Left kidney (tissue), 8 donors: ENCODE results near the gene TMEM44. TPM values are rescaled to one million over a fixed set of nuclear protein-coding genes. Genes with fewer than 3 reads are reported as not detected.
A peak's percentile ranks its signal among the peaks of the same experiment; 100 is the strongest.

Experiments used
- DNase-seq: peaks from one replicate; pipeline ENCODE4 v3.0.0-alpha.2; 2013
- long read RNA-seq, 8 donors: transcript quantifications; one replicate each; lab custom pipeline, GENCODE V29; 2026
- polyA plus RNA-seq: library from polyadenylated mRNA; unstranded; fragments of 120-200 nt; gene quantifications from one replicate; pipeline ENCODE4 v1.2.1, GENCODE V29; 2013; ENCODE audit not compliant: insufficient read length

TMEM44 gene
- polyA plus RNA-seq = 22.6 TPM
- long read RNA-seq, donor 1, partial matches to known transcripts = 0 of 3 reads
- long read RNA-seq, donor 1, other reads (novel, unspliced or antisense) = 0 of 3 reads
- long read RNA-seq, donor 2, partial matches to known transcripts = 0 of 1 reads
- long read RNA-seq, donor 2, other reads (novel, unspliced or antisense) = 0 of 1 reads
- long read RNA-seq, donor 3, partial matches to known transcripts = 0 of 2 reads
- long read RNA-seq, donor 3, other reads (novel, unspliced or antisense) = 0 of 2 reads
- long read RNA-seq, donor 4 = 0 reads
- long read RNA-seq, donor 5, partial matches to known transcripts = 0 of 3 reads
- long read RNA-seq, donor 5, other reads (novel, unspliced or antisense) = 0 of 3 reads
- long read RNA-seq, donor 6, partial matches to known transcripts = 0 of 3 reads
- long read RNA-seq, donor 6, other reads (novel, unspliced or antisense) = 0 of 3 reads
- long read RNA-seq, donor 7, partial matches to known transcripts = 0 of 1 reads
- long read RNA-seq, donor 7, other reads (novel, unspliced or antisense) = 0 of 1 reads
- long read RNA-seq, donor 8, partial matches to known transcripts = 0 of 1 reads
- long read RNA-seq, donor 8, other reads (novel, unspliced or antisense) = 0 of 1 reads

DNA sequence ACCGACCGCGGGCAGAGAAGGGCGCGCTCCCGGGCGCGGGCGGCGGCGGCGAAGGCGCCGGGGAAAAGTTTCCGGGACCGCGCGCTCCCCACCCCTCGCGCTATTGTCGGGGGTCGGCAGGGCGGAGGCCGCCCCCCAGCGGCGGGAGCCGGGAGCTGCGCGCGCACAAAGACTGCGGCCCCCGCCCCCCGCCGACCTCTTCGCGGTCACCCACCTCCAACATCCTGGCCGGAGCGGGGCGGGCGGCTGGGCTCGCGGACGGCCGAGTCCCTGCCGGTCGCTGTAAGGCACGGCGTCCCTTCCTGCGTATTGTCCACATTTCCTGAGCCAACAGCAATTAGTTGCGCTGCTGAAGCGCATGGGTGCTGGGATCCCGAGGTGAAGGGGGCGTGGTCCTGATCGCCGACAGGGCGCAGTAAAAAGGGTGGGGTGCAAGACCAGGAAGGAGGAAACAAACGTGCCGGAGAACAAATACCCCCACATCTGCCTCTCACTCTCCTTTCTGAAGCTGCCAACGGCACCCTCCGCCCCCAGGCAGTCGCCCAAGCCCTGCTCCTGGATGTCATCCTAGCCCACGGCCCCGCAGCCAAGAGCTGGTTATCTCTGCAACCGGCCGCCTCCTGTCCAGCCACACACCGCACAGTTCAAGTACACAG lies at the start of gene TMEM44:
Gene TMEM44 (minus strand): TSS at position 71 of the 656 bp plus-strand sequence. CDS start 204 bp downstream, outside the sequence.
- DNase-seq = peak; percentile 69

DNA sequence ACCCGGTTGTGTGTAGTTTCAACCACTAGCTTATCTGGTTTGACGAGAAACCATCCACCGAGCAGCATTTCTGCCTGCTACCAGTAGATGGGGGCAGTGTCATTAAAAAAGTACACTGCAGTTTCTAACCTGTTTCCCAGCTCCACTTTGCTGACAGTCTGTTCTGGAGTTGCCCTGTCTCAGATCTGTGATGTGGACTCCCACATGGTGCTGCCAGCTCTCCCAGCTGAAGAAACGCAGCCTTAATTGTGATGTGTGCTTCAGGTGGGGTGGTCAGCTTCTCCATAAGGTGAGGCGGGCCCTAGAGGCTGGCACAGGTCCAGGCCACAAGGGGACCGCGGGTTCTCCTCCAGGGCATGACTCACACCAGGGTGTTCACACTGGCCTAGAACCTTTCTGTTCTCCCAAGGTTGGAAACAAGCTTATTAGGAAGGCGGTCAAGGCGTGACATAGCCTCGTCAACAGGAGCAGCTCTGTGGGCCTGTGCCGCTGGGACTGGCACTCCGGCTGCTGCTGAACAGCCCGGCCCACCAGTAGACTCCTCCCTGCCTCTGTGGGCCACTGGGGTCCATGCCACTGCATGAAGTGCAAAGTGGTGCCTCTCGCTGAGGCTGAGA lies 49.6 kb upstream of the TMEM44 start:
- DNase-seq = no peak

DNA sequence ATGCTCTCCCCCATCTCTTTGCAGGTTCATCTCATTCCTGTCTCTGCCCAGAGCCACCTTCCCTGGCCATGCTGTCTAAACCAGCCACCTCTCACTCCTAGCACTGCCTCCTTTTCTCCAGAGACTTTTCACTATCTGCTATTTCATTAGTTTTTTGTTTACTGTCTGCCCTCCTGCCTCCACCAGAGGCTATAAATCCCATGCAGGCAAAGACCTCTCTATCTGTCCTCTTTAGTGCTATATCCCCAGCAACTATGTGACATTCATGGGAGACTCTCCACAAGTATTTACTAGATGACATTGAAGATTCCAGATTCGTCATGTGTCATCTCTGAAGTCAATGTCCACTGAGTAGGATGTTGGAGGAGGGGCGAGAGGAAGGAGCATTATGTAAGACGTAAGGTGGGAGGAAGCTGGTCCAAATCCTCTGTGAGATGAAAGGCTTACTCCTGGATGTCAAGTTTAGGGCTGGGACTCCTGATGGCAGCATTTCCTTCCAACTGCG lies 49.0 kb upstream of the TMEM44 start:
- no peak for DNase-seq

GRCh38 chr3:194680888-194681615 lies 47.8 kb upstream of the TMEM44 start:
- DNase-seq = no peak

- no peak for DNase-seq
Measured at GRCh38 chr3:194676471-194676870, 43.3 kb upstream of the TMEM44 start.

DNA sequence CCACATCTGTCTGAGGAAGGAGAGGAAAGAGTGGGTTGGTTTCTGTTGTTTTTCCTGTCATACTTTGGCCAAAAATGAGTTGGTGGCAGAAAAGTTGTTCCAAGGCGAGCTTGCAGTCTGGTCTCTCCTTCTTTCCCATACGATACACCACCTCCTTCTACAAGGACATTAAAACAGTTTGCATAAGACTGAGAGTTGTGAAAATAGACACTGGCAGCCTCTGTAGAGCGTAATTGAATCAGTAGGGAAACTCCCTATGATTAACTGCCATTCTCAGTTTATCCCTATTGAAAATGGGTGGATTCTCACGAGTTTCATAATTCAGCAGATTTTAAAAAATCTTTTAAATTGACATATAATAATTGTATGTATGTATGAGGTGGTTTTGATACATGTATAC lies 42.5 kb upstream of the TMEM44 start:
- no peak for DNase-seq

DNA sequence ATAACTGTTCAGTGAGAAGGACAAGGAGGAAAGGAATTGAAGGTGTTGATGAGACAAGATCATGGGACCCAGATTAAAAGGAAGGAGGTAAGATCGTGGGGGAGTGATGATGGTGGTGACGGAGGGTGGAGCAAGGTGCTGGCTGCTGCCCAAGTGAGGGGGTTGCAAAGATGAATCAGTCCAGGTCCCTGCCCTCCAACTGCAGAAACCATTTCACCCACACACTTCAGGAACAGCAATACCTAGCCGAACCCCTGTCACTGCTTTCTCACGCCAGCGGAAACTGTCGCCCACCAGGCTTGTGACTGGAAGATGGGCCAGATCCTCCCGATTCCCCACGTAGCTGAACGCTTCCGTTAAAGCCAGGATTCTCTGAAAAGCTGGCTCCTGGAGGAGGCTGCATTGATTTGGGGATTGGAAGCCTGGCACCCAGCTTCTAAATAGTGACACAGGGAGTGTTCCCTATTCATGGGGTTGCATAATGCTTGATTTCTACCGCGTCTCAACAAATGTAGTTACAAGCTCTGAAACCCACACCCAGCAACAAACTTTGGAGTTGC lies 41.9 kb upstream of the TMEM44 start:
- DNase-seq = no peak

GRCh38 chr3:194673761-194674160 lies 40.5 kb upstream of the TMEM44 start:
- no peak for DNase-seq

DNA sequence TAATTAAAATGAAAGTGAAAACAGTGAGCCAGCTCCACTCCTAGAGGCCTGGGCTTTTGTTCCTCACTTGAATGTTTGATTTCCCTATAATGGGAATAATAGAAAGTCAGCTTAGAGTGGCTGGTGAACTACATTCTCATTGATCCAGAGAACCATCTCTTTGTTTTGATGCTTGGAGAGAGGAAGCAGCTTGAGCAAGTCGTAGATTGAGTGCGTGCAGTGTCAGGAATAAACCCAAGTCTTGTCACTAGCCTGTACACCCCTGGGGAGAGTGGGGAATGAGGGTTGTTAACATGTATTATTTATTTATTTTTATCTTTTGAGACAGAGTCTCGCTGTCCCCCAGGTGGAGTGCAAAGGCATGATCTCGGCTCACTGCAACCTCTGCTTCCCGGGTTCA lies 39.7 kb upstream of the TMEM44 start:
- no peak for DNase-seq

- DNase-seq = peak; percentile 98
Measured at GRCh38 chr3:194671900-194672808, 38.9 kb upstream of the TMEM44 start, which contains the start of gene LSG1. TSS of gene LSG1 (minus strand) at chr3:194672191. CDS start at chr3:194672162, 29 bp downstream.

DNA sequence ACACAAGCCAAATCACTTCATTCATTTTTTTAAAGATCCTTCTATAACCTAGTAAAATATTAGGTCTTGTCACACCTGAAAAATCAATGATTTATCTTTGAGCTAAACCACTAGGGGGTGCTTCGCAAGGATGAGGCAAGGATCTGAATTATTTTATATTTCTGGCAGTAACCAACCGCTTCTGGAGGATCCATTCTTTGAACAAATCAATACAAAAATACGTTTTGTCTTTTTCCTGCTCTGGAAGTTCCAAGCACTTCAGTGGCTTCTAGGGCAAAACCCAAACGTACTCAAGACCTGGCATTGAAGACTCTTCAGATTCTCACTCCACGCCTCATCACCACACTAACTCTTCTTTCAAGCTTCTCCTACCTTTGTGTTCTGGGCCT lies 38.3 kb upstream of the TMEM44 start:
- DNase-seq = peak; percentile 11

DNA sequence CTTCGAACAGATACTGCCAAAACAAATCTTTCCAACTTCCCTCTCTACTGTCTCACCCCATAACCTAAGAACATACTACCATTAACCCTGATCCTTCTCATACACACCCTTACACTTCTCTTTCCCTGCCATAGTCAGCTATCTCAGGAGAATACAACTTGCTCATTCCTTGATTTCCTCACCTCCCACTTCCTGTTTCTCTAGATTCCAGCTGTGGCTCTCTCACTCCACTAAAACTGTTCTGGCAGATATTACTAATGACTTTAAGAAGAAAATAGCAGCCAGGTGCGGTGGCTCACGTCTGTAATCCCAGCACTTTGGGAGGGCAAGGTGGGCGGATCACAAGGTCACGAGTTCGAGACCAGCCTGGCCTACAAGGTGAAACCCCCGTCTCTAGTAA lies 34.1 kb upstream of the TMEM44 start:
- DNase-seq = no peak

- no peak for DNase-seq
Measured at GRCh38 chr3:194664857-194665256, 31.6 kb upstream of the TMEM44 start.

- no peak for DNase-seq
Measured at GRCh38 chr3:194661946-194662345, 28.7 kb upstream of the TMEM44 start.

GRCh38 chr3:194661374-194661773 lies 28.2 kb upstream of the TMEM44 start:
- no peak for DNase-seq

- DNase-seq = no peak
Measured at GRCh38 chr3:194659778-194660177, 26.6 kb upstream of the TMEM44 start.

DNA sequence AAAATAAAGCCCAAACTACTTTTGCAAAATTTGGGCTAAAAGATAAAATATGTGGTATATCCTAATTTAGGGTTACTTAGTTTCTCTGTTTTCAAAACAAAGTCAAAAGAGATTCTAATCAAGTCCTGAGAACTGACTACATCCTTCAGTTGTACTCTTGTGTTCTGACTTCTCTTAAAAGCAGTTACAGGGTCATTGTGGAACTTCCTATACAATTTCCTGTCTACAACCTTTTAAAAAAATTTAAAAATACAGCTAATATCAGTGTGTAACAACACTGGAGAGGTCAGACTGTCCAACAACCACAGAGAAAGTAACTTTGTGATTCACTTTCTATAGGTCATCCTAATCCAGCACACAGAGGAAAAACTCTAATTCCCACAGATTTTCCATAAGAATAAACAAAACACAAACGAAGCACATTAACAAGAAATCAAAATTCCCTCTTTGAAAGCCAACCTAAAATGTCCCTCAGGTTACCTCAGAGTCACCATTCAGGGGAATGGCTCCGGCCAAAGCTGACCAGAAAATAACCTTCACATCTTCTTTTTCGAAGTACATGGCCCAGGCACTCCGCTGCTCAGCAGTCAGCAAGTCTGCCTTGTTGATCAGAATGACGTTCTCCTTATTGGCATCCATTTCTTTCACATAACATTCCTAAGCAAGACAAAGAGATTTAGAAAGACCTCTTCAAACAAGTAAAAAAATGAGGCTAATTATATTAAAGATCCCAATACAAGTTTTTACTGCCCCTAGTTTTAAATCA lies 25.4 kb upstream of the TMEM44 start:
- no peak for DNase-seq

- no peak for DNase-seq
Measured at GRCh38 chr3:194657439-194657838, 24.2 kb upstream of the TMEM44 start.

DNA sequence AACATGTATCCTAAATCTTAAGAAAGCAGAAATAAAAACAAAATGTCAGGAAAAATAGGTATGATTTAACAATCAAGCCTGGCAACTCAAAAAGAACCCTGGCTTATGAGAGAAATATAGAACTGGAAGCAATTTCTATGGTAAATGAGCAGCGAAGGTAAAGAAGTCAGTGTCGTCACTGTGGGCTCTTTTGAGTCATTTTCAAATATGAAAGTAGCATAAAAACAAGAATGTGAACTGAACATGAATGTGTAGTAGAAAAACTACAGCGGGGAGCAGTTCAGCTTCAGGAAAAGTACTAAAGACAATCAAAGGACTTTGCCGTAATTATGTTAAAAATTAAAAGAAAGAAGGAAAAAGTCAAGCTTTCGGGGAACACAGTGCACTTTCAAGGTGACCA lies 21.2 kb upstream of the TMEM44 start:
- DNase-seq = no peak
